Measurements from ENCODE around the gene NPC2.

NPC2 gene

GRCh38 chr14:74504874-74505720 lies 12.0 kb upstream of the NPC2 start:
- Histone ChIP-seq H3K4me2 (ENCODE audit: low read length, poor library complexity, severe bottlenecking) (no peak overlapping the region), H2BK5ac (ENCODE audit: low read depth, low read length, poor library complexity, severe bottlenecking) (no peak overlapping the region), H2BK15ac (ENCODE audit: low read depth, poor library complexity, severe bottlenecking) (no peak overlapping the region), H3K9me3 (ENCODE audit: control insufficient read depth, low read length) (no peaks in the 10 kb centered on the region), H3K9ac (ENCODE audit: low read length) (no peak overlapping the region), H3K23ac (ENCODE audit: low read length in 2 of 2) (no peak overlapping the region), H3K18ac (ENCODE audit: low read depth in 1 of 2, low read length in 2 of 2) (no peak overlapping the region), H3K4me1 (ENCODE audit: control insufficient read depth, insufficient read depth, low read depth, low read length) (peaks cover 10% of the 10 kb centered on the region), H3K27me3 (ENCODE audit: control insufficient read depth in 1 of 2, insufficient read depth in 1 of 2, low read length in 2 of 2) (no peaks in the 10 kb centered on the region), H4K91ac (ENCODE audit: low read length) (no peak overlapping the region), H4K8ac (ENCODE audit: low read length) (no peak overlapping the region), H2AFZ (ENCODE audit: low read depth, low read length) (no peak overlapping the region), H3K4ac (ENCODE audit: low read depth in 1 of 2, low read length in 2 of 2) (no peak overlapping the region), H3K36me3 (ENCODE audit: control insufficient read depth in 1 of 2, insufficient read depth in 2 of 2, low read depth in 1 of 2, low read length in 2 of 2) (peaks cover 94 to 99% of the 10 kb centered on the region in 2 experiments), H3K4me3 (ENCODE audit: insufficient read depth in 1 of 2, low read depth in 1 of 2, low read length in 2 of 2) (no peak overlapping the region), H2AK5ac (ENCODE audit: low read length, severe bottlenecking) (no peak overlapping the region), H2BK120ac (ENCODE audit: low read depth, low read length) (no peak overlapping the region), H3K79me1 (replicated peaks; ENCODE audit: low read length, poor library complexity, severe bottlenecking) (peaks cover 31% of the 10 kb centered on the region), H2BK12ac (ENCODE audit: low read length in 2 of 2) (no peak overlapping the region), H3K14ac (ENCODE audit: low read length in 2 of 2) (no peak overlapping the region), H3K27ac (ENCODE audit: low read length, poor library complexity, severe bottlenecking) (no peak overlapping the region)
- no peak for DNase-seq
- 94% methylated on average over 19 of the region's 20 CpGs for WGBS

GRCh38 chr14:74504412-74504811 lies 11.3 kb upstream of the NPC2 start:
- Histone ChIP-seq H3K27me3 (ENCODE audit: control insufficient read depth in 1 of 2, insufficient read depth in 1 of 2, low read length in 2 of 2) (no peaks in the 10 kb centered on the region), H4K91ac (ENCODE audit: low read length) (no peak overlapping the region), H3K9me3 (ENCODE audit: control insufficient read depth, low read length) (no peaks in the 10 kb centered on the region), H3K23ac (ENCODE audit: low read length in 2 of 2) (no peak overlapping the region), H2AK5ac (ENCODE audit: low read length, severe bottlenecking) (no peak overlapping the region), H3K4me2 (ENCODE audit: low read length, poor library complexity, severe bottlenecking) (no peak overlapping the region), H2BK15ac (ENCODE audit: low read depth, poor library complexity, severe bottlenecking) (no peak overlapping the region), H3K14ac (ENCODE audit: low read length in 2 of 2) (no peak overlapping the region), H3K18ac (ENCODE audit: low read depth in 1 of 2, low read length in 2 of 2) (no peak overlapping the region), H3K27ac (ENCODE audit: low read length, poor library complexity, severe bottlenecking) (no peak overlapping the region), H2AFZ (ENCODE audit: low read depth, low read length) (no peak overlapping the region), H3K36me3 (ENCODE audit: control insufficient read depth in 1 of 2, insufficient read depth in 2 of 2, low read depth in 1 of 2, low read length in 2 of 2) (peaks cover 92 to 95% of the 10 kb centered on the region in 2 experiments), H3K4ac (ENCODE audit: low read depth in 1 of 2, low read length in 2 of 2) (no peak overlapping the region), H2BK120ac (ENCODE audit: low read depth, low read length) (no peak overlapping the region), H3K4me3 (ENCODE audit: insufficient read depth in 1 of 2, low read depth in 1 of 2, low read length in 2 of 2) (no peak overlapping the region), H4K8ac (ENCODE audit: low read length) (no peak overlapping the region), H2BK5ac (ENCODE audit: low read depth, low read length, poor library complexity, severe bottlenecking) (no peak overlapping the region), H2BK12ac (ENCODE audit: low read length in 2 of 2) (peak overlapping the region in 1 of 2 experiments; percentile 49), H3K79me1 (replicated peaks; ENCODE audit: low read length, poor library complexity, severe bottlenecking) (peaks cover 31% of the 10 kb centered on the region), H3K4me1 (ENCODE audit: control insufficient read depth, insufficient read depth, low read depth, low read length) (peaks cover 7% of the 10 kb centered on the region), H3K9ac (ENCODE audit: low read length) (no peak overlapping the region)
- DNase-seq, result no peak
- 86% methylated on average over 4 of the region's 4 CpGs for WGBS

- Histone ChIP-seq H2AK5ac (ENCODE audit: low read length, severe bottlenecking) (no peak overlapping the region), H3K4me2 (ENCODE audit: low read length, poor library complexity, severe bottlenecking) (no peak overlapping the region), H3K9me3 (ENCODE audit: control insufficient read depth, low read length) (no peaks in the 10 kb centered on the region), H3K27ac (ENCODE audit: low read length, poor library complexity, severe bottlenecking) (no peak overlapping the region), H4K8ac (ENCODE audit: low read length) (no peak overlapping the region), H3K14ac (ENCODE audit: low read length in 2 of 2) (no peak overlapping the region), H3K4ac (ENCODE audit: low read depth in 1 of 2, low read length in 2 of 2) (no peak overlapping the region), H3K23ac (ENCODE audit: low read length in 2 of 2) (no peak overlapping the region), H2BK5ac (ENCODE audit: low read depth, low read length, poor library complexity, severe bottlenecking) (no peak overlapping the region), H3K9ac (ENCODE audit: low read length) (no peak overlapping the region), H3K18ac (ENCODE audit: low read depth in 1 of 2, low read length in 2 of 2) (no peak overlapping the region), H2BK12ac (ENCODE audit: low read length in 2 of 2) (no peak overlapping the region), H3K36me3 (ENCODE audit: control insufficient read depth in 1 of 2, insufficient read depth in 2 of 2, low read depth in 1 of 2, low read length in 2 of 2) (peaks cover 87 to 95% of the 10 kb centered on the region in 2 experiments), H3K27me3 (ENCODE audit: control insufficient read depth in 1 of 2, insufficient read depth in 1 of 2, low read length in 2 of 2) (no peaks in the 10 kb centered on the region), H4K91ac (ENCODE audit: low read length) (no peak overlapping the region), H2BK15ac (ENCODE audit: low read depth, poor library complexity, severe bottlenecking) (no peak overlapping the region), H3K4me3 (ENCODE audit: insufficient read depth in 1 of 2, low read depth in 1 of 2, low read length in 2 of 2) (no peak overlapping the region), H3K4me1 (ENCODE audit: control insufficient read depth, insufficient read depth, low read depth, low read length) (peaks cover 7% of the 10 kb centered on the region), H2BK120ac (ENCODE audit: low read depth, low read length) (no peak overlapping the region), H3K79me1 (replicated peaks; ENCODE audit: low read length, poor library complexity, severe bottlenecking) (peaks cover 29% of the 10 kb centered on the region), H2AFZ (ENCODE audit: low read depth, low read length) (no peak overlapping the region)
- no peak for DNase-seq
- 95% methylated on average over 12 of the region's 12 CpGs for WGBS
Measured at GRCh38 chr14:74503938-74504335, 10.8 kb upstream of the NPC2 start.

- no peak overlapping the region for H3K4me3 ChIP-seq (ENCODE audit: insufficient read depth in 1 of 2, low read depth in 1 of 2, low read length in 2 of 2)
- no peak overlapping the region for H3K4ac ChIP-seq (ENCODE audit: low read depth in 1 of 2, low read length in 2 of 2)
- H3K27ac ChIP-seq (ENCODE audit: low read length, poor library complexity, severe bottlenecking), result no peak overlapping the region
- peaks cover 5% of the 10 kb centered on the region for H3K4me1 ChIP-seq (ENCODE audit: control insufficient read depth, insufficient read depth, low read depth, low read length)
- no peak overlapping the region for H2AFZ ChIP-seq (ENCODE audit: low read depth, low read length)
- peak overlapping the region; percentile 25 for H4K91ac ChIP-seq (ENCODE audit: low read length)
- H3K18ac ChIP-seq (ENCODE audit: low read depth in 1 of 2, low read length in 2 of 2), result no peak overlapping the region
- no peak overlapping the region for H2BK120ac ChIP-seq (ENCODE audit: low read depth, low read length)
- H3K23ac ChIP-seq (ENCODE audit: low read length in 2 of 2), result no peak overlapping the region
- no peak overlapping the region for H4K8ac ChIP-seq (ENCODE audit: low read length)
- H3K9ac ChIP-seq (ENCODE audit: low read length), result no peak overlapping the region
- H2BK5ac ChIP-seq (ENCODE audit: low read depth, low read length, poor library complexity, severe bottlenecking), result no peak overlapping the region
- no peaks in the 10 kb centered on the region for H3K27me3 ChIP-seq (ENCODE audit: control insufficient read depth in 1 of 2, insufficient read depth in 1 of 2, low read length in 2 of 2)
- no peak overlapping the region for H3K14ac ChIP-seq (ENCODE audit: low read length in 2 of 2)
- peaks cover 25% of the 10 kb centered on the region for H3K79me1 ChIP-seq (replicated peaks; ENCODE audit: low read length, poor library complexity, severe bottlenecking)
- DNase-seq, result no peak
- H2AK5ac ChIP-seq (ENCODE audit: low read length, severe bottlenecking), result no peak overlapping the region
- WGBS, result 94% methylated on average over 14 of the region's 14 CpGs
- no peak overlapping the region for H3K4me2 ChIP-seq (ENCODE audit: low read length, poor library complexity, severe bottlenecking)
- H3K36me3 ChIP-seq (ENCODE audit: control insufficient read depth in 1 of 2, insufficient read depth in 2 of 2, low read depth in 1 of 2, low read length in 2 of 2), result peaks cover 82 to 95% of the 10 kb centered on the region in 2 experiments
- no peaks in the 10 kb centered on the region for H3K9me3 ChIP-seq (ENCODE audit: control insufficient read depth, low read length)
- peak overlapping the region; percentile 17 for H2BK15ac ChIP-seq (ENCODE audit: low read depth, poor library complexity, severe bottlenecking)
- H2BK12ac ChIP-seq (ENCODE audit: low read length in 2 of 2), result no peak overlapping the region
Measured at GRCh38 chr14:74503291-74503937, 10.3 kb upstream of the NPC2 start.

All from mesenchymal stem cell (in vitro differentiated cells and primary cell).